A549 (cell line): ENCODE results near the gene ST6GALNAC4. TPM values are rescaled to one million over a fixed set of nuclear protein-coding genes. Genes with fewer than 3 reads are reported as not detected.
A peak's percentile ranks its signal among the peaks of the same experiment; 100 is the strongest.

ENCODE experiments used
- ATAC-seq, 2 experiments: fragments of 200-7000 bp in 1 of 2; fragments of >200 bp in 1 of 2; cut with Nextera tagmentation in 1 of 2; cut with Tn5 transposase in 1 of 2; 3 replicates each; pipeline versions ENCODE4 v1.8.0 to v1.9.1; 2018 to 2020; ENCODE audit warnings: mild to moderate bottlenecking in 1 of 2, moderate library complexity in 1 of 2
- CTCF ChIA-PET: fragments of 300-600 bp; sonication (Branson Sonifier 250); formaldehyde crosslinking; extraction: SDS; loops from one replicate; lab custom pipeline; 2021; ENCODE audit warnings: antibody characterized with exemption, inconsistent platforms; lab: Yijun Ruan, JAX
- POLR2A ChIA-PET: fragments of 350-600 bp; formaldehyde crosslinking; extraction: SDS; loops from one replicate; lab custom pipeline; 2021; ENCODE audit warnings: antibody characterized with exemption, inconsistent platforms; lab: Yijun Ruan, JAX
- DNase-seq, 2 experiments: peaks; one replicate each; pipeline versions ENCODE4 v3.0.0 to v3.0.0-alpha.2; 2011 to 2016; ENCODE audit warnings: low read depth in 1 of 2, low spot score in 1 of 2
- FAIRE-seq: peaks from 2 replicates; lab custom pipeline; 2011; peaks lifted over from hg19 to GRCh38; lab: Jason Lieb, UNC
- H3K27ac ChIP-seq, 2 experiments: fragments of >200 bp; sonication (Bioruptor Twin); formaldehyde crosslinking; 3 replicates each; pipeline ENCODE4 v1.5.1; 2016 to 2017
- H3K4me1 ChIP-seq: fragments of >200 bp; sonication (Bioruptor Twin); formaldehyde crosslinking; 3 replicates; pipeline ENCODE4 v1.6.1; 2016
- H3K4me2 ChIP-seq: fragments of >200 bp; sonication (Bioruptor Twin); formaldehyde crosslinking; 3 replicates; pipeline ENCODE4 v1.6.1; 2016
- H3K4me3 ChIP-seq: fragments of >200 bp; sonication (Bioruptor Twin); formaldehyde crosslinking; 3 replicates; pipeline ENCODE4 v1.5.1; 2016
- H3K9me3 ChIP-seq: fragments of >200 bp; sonication (Bioruptor Twin); formaldehyde crosslinking; 3 replicates; pipeline ENCODE4 v1.6.1; 2016
- CEBPB ChIP-seq, 2 experiments: fragments of >200 bp in 1 of 2; sonication (Bioruptor Twin) in 1 of 2; formaldehyde crosslinking in 1 of 2; IDR thresholded peaks; 2 replicates each; pipeline ENCODE4 v1.6.1; 2012 to 2016
- CHD2 ChIP-seq: fragments of 150-350 bp; IDR thresholded peaks from 2 replicates; pipeline ENCODE4 v1.6.1; 2014; ENCODE audit warnings: low read length; ENCODE audit not compliant: partially characterized antibody
- CHD4 ChIP-seq: fragments of 200-600 bp; sonication (generic); IDR thresholded peaks from 2 replicates; pipeline ENCODE4 v1.6.1; 2016; ENCODE audit warnings: antibody characterized with exemption, mild to moderate bottlenecking, borderline replicate concordance
- EHMT2 ChIP-seq: fragments of 200-600 bp; sonication (generic); IDR thresholded peaks from 2 replicates; pipeline ENCODE4 v1.6.1; 2016; ENCODE audit warnings: antibody characterized with exemption, low read depth, mild to moderate bottlenecking, moderate library complexity
- FOXS1 ChIP-seq: fragments of 250-450 bp; sonication (Bioruptor Pico); IDR thresholded peaks from 2 replicates; pipeline ENCODE4 v1.5.0; 2020; ENCODE audit warnings: mild to moderate bottlenecking, moderate library complexity
- KDM5A ChIP-seq: fragments of 200-600 bp; sonication (generic); IDR thresholded peaks from 2 replicates; pipeline ENCODE4 v1.6.1; 2016; ENCODE audit warnings: antibody characterized with exemption, mild to moderate bottlenecking
- RARB ChIP-seq: fragments of 250-450 bp; sonication (Bioruptor Pico); IDR thresholded peaks from 2 replicates; pipeline ENCODE4 v1.8.0; 2021; ENCODE audit warnings: mild to moderate bottlenecking, moderate library complexity
- RNF2 ChIP-seq: fragments of 200-600 bp; sonication (generic); IDR thresholded peaks from 2 replicates; pipeline ENCODE4 v1.6.1; 2016; ENCODE audit warnings: low read depth, mild to moderate bottlenecking, antibody characterized with exemption, moderate library complexity, borderline replicate concordance
- SREBF2 ChIP-seq: fragments of 450-650 bp; IDR thresholded peaks from 2 replicates; pipeline ENCODE4 v1.6.1; 2014; ENCODE audit warnings: mild to moderate bottlenecking, moderate library complexity
- TFCP2L1 ChIP-seq: fragments of 250-450 bp; sonication (Bioruptor Pico); IDR thresholded peaks from 2 replicates; pipeline ENCODE4 v1.5.0; 2021; ENCODE audit warnings: mild to moderate bottlenecking
- ZFP36 ChIP-seq: fragments of 450-650 bp; IDR thresholded peaks from 2 replicates; pipeline ENCODE4 v1.6.1; 2014; ENCODE audit warnings: borderline replicate concordance; ENCODE audit not compliant: partially characterized antibody
- WGBS: methylation state at CpG from one replicate; pipeline ENCODE4 v1.1.6; 2017; ENCODE audit errors: missing lambda C conversion rate; 5-methylcytosine and 5-hydroxymethylcytosine counted together
- polyA plus RNA-seq, 4 experiments: library from polyadenylated mRNA; depleted of rRNA in 3 of 4; stranded (reverse); fragments of >200 nt; fragmentation: RNase III in 1 of 4; extraction: RNeasy Plus Mini Kit Qiagen cat#74134 plus additional on column Dnase treatment in 1 of 4; gene quantifications; 2 replicates in 3 of 4; 3 replicates in 1 of 4; pipeline ENCODE4 v1.2.3, GENCODE V29; 2011 to 2017
- TF ChIP-seq, protein P1 (sequence below): fragments of >200 bp; sonication (Bioruptor Twin); formaldehyde crosslinking; IDR thresholded peaks from 3 replicates; pipeline ENCODE4 v1.6.1; 2016
- TF ChIP-seq, protein P2 (sequence below): fragments of 200-600 bp; sonication (generic); IDR thresholded peaks from 2 replicates; pipeline ENCODE4 v1.6.1; 2016; ENCODE audit warnings: antibody characterized with exemption, mild to moderate bottlenecking, moderate library complexity

ST6GALNAC4 gene
- polyA plus RNA-seq, 2 of the 4 experiments (the other 2 are of a cell fraction), result 11.0 to 24.8 TPM

DNA sequence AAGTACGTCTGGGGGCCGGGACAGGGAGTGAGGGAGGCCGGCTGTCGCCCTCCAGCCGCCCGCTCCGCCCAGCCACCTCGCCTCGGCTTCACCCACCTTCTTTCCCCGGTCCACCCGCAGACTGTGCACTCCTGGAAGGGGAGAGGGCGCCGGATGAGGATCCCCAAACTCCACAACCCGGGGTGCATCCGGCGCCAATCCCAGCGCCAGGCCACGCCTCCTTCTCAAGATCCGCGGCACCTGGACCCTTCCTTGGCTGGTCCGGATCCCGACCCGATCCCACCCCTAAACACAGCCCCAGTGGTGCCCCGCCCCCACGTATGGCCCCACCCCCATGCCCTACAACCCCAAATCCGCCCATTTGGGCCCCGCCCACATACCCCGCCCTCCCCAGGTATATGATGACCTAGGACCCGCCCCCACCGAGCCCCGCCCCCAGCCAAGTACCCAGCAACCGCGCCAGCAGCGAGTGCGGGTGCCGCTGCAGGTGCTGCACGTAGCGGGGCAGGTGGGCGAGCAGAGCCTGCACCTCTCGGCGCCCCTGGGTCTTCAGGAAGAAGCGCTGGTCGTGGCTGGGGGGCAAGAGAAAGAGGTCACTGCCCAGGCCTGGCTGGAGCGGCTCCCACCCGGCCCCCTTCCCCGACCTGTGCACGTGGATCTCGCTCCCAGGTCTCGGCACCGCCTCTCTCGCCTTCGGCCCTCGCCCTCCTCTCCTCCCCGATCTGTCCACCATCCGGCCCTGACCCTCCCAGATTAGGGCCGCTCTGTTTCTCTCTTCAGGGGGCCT is 10.6 kb upstream of the ST6GALNAC4 start:
- CTCF ChIA-PET, result interaction anchor here (1.2 to 3.4 kb wide), 3 partner anchors 16 to 193 kb away, joined by 4 to 26 read pairs (median 4); partner anchors contain the start of gene TOR2A
- Histone ChIP-seq H3K9me3 (no peaks in the 10 kb centered on the region), H3K4me3 (no peak overlapping the region), H3K27ac (peak overlapping the region in 1 of 2 experiments; percentile 83; a peak in 4 of 6 replicates), H3K4me1 (peaks cover 47% of the 10 kb centered on the region), H3K4me2 (0 out of 3 replicates have a peak overlapping the region, but pooled peaks have one; percentile 33)
- TF ChIP-seq CHD2 (no peak), ZFP36 (no peak), RARB (CRISPR knock-in tag) (no peak), RNF2 (no peak)
- POLR2A ChIA-PET, result interaction anchor here (1.0 kb wide), 1 partner anchor 11 kb away, joined by 5 read pairs; the partner anchor contains the start of gene ST6GALNAC4
- DNase-seq, result no peak
- ATAC-seq, result no peak
- FAIRE-seq, result no peak
- WGBS, result 89% methylated on average over 39 of the region's 56 CpGs

DNA sequence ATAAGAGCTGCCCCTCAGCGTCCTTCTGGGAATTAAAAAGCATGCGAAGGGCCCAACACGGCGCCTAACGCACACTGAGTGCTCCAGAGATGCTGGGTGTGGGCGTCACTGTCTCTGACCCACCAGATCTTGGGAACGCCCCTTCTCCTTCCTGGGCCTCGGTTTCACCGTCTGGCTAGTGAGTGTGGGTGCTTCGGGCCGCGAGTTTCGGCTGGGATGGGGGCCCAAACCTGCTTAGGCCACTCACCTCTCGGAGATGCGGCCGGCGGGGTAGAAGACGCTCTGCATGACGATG is 10.0 kb upstream of the ST6GALNAC4 start:
- FAIRE-seq, result no peak
- Histone ChIP-seq H3K9me3 (no peaks in the 10 kb centered on the region), H3K27ac (no peak overlapping the region), H3K4me2 (no peak overlapping the region), H3K4me1 (peaks cover 45% of the 10 kb centered on the region), H3K4me3 (no peak overlapping the region)
- TF ChIP-seq CHD4 (no peak), KDM5A (no peak)
- TF ChIP-seq, protein P1, sequence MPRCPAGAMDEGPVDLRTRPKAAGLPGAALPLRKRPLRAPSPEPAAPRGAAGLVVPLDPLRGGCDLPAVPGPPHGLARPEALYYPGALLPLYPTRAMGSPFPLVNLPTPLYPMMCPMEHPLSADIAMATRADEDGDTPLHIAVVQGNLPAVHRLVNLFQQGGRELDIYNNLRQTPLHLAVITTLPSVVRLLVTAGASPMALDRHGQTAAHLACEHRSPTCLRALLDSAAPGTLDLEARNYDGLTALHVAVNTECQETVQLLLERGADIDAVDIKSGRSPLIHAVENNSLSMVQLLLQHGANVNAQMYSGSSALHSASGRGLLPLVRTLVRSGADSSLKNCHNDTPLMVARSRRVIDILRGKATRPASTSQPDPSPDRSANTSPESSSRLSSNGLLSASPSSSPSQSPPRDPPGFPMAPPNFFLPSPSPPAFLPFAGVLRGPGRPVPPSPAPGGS, result no peak
- DNase-seq, result no peak
- 94% methylated on average over 19 of the region's 19 CpGs for WGBS
- no peak for ATAC-seq
- ChIA-PET POLR2A (no interaction called here), CTCF (interaction anchor here (1.1 to 1.5 kb wide), 2 partner anchors 17 to 192 kb away, joined by 4 read pairs; partner anchors contain the start of gene TOR2A)

DNA sequence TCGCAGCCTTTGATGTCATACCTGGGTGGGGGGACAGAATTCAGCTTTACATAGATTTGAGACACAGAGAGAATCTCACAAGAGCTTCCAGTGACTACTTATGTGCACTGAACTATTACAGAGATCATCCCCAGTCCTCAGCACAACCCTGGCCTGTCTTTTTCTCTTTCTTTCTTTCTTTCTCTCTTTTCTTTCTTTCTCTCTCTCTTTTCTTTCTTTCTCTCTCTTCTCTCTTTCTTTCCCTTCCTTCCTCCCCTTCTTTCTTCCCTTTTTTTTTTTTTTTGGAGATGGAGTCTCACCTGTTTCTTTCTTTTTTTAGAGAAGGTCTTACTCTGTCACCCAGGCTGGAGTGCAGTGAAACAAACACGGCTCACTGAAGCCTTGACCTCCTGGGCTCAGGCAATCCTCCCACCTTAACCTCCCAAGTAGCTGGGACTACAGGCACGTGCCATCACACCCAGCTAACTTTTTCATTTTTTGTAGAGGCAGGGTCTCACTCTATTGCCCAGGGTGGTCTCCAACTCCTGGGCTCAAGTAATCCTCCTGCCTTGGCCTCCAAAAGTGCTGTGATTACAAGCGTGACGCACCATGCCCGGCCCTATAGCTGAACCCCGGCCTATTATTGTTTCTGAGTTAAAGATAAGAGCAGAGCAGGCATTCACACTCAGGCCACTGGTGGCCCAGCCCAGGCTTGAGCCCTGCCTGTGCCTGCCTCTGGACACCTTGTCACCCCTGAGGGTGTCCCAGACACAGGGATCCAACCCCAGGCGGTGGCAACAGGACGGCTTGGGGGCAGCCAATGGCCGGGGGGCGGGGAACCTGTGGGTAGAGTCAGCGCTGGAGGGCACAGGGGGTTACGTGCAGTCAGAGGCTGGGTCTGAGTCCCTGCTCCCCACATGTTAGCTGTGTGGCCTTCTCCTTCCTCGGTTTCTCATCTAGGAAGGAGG is 9.4 kb upstream of the ST6GALNAC4 start:
- Histone ChIP-seq H3K9me3 (no peaks in the 10 kb centered on the region), H3K27ac (peak overlapping the region in 1 of 2 experiments; percentile 49; a peak in 2 of 6 replicates), H3K4me3 (no peak overlapping the region), H3K4me2 (no peak overlapping the region), H3K4me1 (peaks cover 43% of the 10 kb centered on the region)
- ATAC-seq, result no peak
- no peak for DNase-seq
- no peak for FAIRE-seq
- ChIA-PET CTCF (interaction anchor here (0.8 to 1.5 kb wide), 4 partner anchors 17 to 336 kb away, joined by 3 to 4 read pairs (median 4); partner anchors contain the start of gene TOR2A), POLR2A (interaction anchor here (0.8 kb wide), 1 partner anchor 55 kb away, joined by 5 read pairs; the partner anchor contains the start of gene EEIG1)
- WGBS, result 88% methylated on average over 10 of the region's 14 CpGs
- TF ChIP-seq SREBF2, result no peak
- no peak for TF ChIP-seq TFCP2L1 (CRISPR knock-in tag)
- no peak for TF ChIP-seq FOXS1
- TF ChIP-seq, protein P2, sequence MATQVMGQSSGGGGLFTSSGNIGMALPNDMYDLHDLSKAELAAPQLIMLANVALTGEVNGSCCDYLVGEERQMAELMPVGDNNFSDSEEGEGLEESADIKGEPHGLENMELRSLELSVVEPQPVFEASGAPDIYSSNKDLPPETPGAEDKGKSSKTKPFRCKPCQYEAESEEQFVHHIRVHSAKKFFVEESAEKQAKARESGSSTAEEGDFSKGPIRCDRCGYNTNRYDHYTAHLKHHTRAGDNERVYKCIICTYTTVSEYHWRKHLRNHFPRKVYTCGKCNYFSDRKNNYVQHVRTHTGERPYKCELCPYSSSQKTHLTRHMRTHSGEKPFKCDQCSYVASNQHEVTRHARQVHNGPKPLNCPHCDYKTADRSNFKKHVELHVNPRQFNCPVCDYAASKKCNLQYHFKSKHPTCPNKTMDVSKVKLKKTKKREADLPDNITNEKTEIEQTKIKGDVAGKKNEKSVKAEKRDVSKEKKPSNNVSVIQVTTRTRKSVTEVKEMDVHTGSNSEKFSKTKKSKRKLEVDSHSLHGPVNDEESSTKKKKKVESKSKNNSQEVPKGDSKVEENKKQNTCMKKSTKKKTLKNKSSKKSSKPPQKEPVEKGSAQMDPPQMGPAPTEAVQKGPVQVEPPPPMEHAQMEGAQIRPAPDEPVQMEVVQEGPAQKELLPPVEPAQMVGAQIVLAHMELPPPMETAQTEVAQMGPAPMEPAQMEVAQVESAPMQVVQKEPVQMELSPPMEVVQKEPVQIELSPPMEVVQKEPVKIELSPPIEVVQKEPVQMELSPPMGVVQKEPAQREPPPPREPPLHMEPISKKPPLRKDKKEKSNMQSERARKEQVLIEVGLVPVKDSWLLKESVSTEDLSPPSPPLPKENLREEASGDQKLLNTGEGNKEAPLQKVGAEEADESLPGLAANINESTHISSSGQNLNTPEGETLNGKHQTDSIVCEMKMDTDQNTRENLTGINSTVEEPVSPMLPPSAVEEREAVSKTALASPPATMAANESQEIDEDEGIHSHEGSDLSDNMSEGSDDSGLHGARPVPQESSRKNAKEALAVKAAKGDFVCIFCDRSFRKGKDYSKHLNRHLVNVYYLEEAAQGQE, result no peak
- TF ChIP-seq EHMT2, result no peak
- no peak for TF ChIP-seq CEBPB (IDR thresholded peaks at IDR 0.05)
- TF ChIP-seq, all 56 proteins: peak for 0
